SJCRH30 (cell line): ENCODE results near the gene GAREM2. TPM values are rescaled to one million over a fixed set of nuclear protein-coding genes. Genes with fewer than 3 reads are reported as not detected.

Source experiments
- DNase-seq, 2 experiments: peaks; one replicate each; pipeline ENCODE4 v3.0.0-alpha.2; 2015 to 2020
- H3K27ac ChIP-seq: fragments of 250-450 bp; sonication (Bioruptor Pico); 2 replicates; pipeline ENCODE4 v1.5.1; 2020; ENCODE audit warnings: mild to moderate bottlenecking, moderate library complexity
- H3K27me3 ChIP-seq: fragments of 250-450 bp; sonication (Bioruptor Pico); 2 replicates; pipeline ENCODE4 v1.5.1; 2020; ENCODE audit warnings: mild to moderate bottlenecking, moderate library complexity
- H3K36me3 ChIP-seq: fragments of 250-450 bp; sonication (Bioruptor Pico); 2 replicates; pipeline ENCODE4 v1.5.1; 2020; ENCODE audit warnings: mild to moderate bottlenecking, moderate library complexity
- H3K4me1 ChIP-seq: fragments of 250-450 bp; sonication (Bioruptor Pico); 2 replicates; pipeline ENCODE4 v1.5.1; 2020; ENCODE audit warnings: mild to moderate bottlenecking, moderate library complexity
- H3K4me3 ChIP-seq: fragments of 250-450 bp; sonication (Bioruptor Pico); 2 replicates; pipeline ENCODE4 v1.5.1; 2020; ENCODE audit warnings: mild to moderate bottlenecking, moderate library complexity
- H3K9me3 ChIP-seq: fragments of 250-450 bp; sonication (Bioruptor Pico); replicated peaks from 2 replicates; pipeline ENCODE4 v1.5.1; 2020; ENCODE audit warnings: mild to moderate bottlenecking, moderate library complexity
- total RNA-seq: library from RNA; depleted of rRNA; stranded (reverse); fragments of >200 nt; shearing (Covaris generic); gene quantifications from 2 replicates; pipeline ENCODE4 v1.2.3, GENCODE V29; 2014

GAREM2 gene
- total RNA-seq, 1 experiment from 2014 or later = 4.9 TPM

DNA sequence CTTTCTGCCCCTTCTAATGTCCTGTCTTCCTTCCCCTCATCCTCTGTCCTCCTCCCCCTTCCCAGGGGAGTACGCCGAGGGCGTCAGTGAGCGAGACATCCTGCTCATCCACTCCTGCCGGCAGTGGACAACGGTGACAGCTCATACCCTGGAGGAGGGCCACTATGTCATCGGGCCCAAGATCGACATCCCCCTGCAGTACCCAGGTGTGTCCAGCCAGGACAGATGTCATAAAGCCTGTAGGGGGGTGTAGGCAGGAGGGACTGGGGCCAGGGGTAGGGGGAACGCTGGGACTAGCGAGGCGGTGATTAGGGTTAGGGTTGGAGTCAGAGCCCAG is 3.4 kb downstream of the GAREM2 start:
- Histone ChIP-seq H3K27me3 (no peaks in the 10 kb centered on the region), H3K27ac (no peak overlapping the region), H3K4me3 (no peak overlapping the region), H3K36me3 (no peaks in the 10 kb centered on the region), H3K9me3 (no peaks in the 10 kb centered on the region), H3K4me1 (no peaks in the 10 kb centered on the region)
- DNase-seq = no peak

DNA sequence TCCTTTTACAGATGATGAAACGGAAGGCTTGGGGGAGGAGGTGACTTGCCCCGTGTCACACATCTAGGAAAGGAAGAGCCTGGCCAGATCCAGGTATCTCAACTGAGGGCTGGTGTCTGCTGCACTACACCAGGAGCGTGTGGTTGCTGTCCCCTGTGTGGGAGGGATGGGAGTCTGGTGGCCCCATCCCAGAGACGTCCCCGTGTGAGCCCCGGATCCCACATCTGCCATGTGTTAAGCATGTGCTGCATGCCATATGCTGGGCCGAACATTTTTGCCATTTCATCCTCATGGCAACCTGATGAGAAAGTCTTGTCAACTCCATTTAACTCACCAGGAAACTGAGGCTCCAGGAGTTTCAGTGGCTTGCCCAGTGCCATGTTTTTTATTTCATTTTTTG is 4.2 kb downstream of the GAREM2 start:
- H3K27me3 ChIP-seq = no peaks in the 10 kb centered on the region
- H3K27ac ChIP-seq = no peak overlapping the region
- H3K36me3 ChIP-seq = no peaks in the 10 kb centered on the region
- no peaks in the 10 kb centered on the region for H3K9me3 ChIP-seq
- no peaks in the 10 kb centered on the region for H3K4me1 ChIP-seq
- DNase-seq = no peak
- no peak overlapping the region for H3K4me3 ChIP-seq

GRCh38 chr2:26178246-26178645 is 5.4 kb downstream of the GAREM2 start:
- Histone ChIP-seq H3K4me3 (no peak overlapping the region), H3K9me3 (no peaks in the 10 kb centered on the region), H3K4me1 (no peaks in the 10 kb centered on the region), H3K27me3 (no peaks in the 10 kb centered on the region), H3K36me3 (no peaks in the 10 kb centered on the region), H3K27ac (no peak overlapping the region)
- DNase-seq = no peak

GRCh38 chr2:26178746-26179436 is 6.0 kb downstream of the GAREM2 start:
- H3K36me3 ChIP-seq = no peaks in the 10 kb centered on the region
- no peaks in the 10 kb centered on the region for H3K4me1 ChIP-seq
- H3K9me3 ChIP-seq = no peaks in the 10 kb centered on the region
- no peak overlapping the region for H3K27ac ChIP-seq
- H3K4me3 ChIP-seq = no peak overlapping the region
- no peak for DNase-seq
- no peaks in the 10 kb centered on the region for H3K27me3 ChIP-seq

- Histone ChIP-seq H3K27me3 (no peaks in the 10 kb centered on the region), H3K27ac (no peak overlapping the region), H3K4me3 (no peak overlapping the region), H3K36me3 (no peaks in the 10 kb centered on the region), H3K9me3 (no peaks in the 10 kb centered on the region), H3K4me1 (no peaks in the 10 kb centered on the region)
- no peak for DNase-seq
These were observed 6.6 kb downstream of the GAREM2 start for GRCh38 chr2:26179446-26179913.

DNA sequence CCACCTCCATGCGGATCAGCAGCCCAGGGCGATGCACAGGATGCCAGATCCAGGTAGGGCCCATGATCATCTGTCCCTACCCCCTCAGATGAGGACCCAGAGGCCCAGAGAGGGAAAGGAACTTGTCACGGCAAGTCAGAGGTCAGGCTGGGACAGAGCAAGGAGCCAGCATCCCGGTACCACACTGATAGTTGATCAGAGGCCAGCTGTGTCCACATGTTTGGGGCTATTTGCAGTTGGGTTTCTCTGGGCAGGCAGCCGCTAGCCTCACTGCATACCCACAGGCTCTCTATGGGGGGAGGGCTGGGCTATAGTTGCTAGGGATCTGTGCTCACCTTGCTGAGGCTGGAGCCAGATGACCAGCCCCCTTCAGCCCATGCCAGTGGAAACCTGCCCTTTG is 9.6 kb downstream of the GAREM2 start:
- no peaks in the 10 kb centered on the region for H3K36me3 ChIP-seq
- no peak overlapping the region for H3K4me3 ChIP-seq
- DNase-seq = no peak
- H3K9me3 ChIP-seq = no peaks in the 10 kb centered on the region
- no peak overlapping the region for H3K27ac ChIP-seq
- no peaks in the 10 kb centered on the region for H3K4me1 ChIP-seq
- H3K27me3 ChIP-seq = no peaks in the 10 kb centered on the region

DNA sequence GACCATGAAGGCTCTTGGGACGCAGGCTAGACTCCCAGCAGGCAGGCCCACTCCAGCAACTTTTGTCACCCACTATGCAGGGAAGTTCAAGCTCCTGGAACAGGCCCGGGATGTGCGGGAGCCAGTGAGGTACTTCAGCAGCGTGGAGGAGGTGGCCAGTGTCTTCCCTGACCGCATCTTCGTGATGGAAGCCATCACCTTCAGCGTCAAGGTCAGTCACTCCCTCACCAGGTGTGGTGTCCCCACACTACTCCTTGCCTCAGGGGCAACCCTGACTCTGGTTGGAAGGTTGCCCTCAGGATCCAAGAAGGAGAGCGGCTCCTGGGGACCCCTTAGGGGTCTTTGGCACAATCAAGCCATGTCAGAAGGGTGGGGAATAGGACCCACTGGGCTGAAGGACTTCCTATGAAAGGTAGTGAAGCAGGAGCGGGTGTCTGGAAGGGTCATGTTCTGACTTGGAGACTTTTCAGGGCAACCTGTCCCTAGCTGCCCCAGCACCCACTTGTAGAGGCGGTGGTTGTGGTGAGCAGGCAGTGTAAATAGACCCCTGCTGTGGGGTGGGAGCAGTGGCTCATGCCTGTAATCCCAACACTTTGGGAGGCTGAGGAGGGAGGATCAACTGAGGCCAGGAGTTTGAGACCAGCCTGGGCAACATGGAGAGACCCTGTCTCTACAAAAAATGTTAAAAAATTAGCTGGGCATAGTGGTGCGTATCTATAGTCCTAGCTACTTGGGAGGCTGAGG is 10.2 kb downstream of the GAREM2 start:
- Histone ChIP-seq H3K4me3 (no peak overlapping the region), H3K36me3 (no peaks in the 10 kb centered on the region), H3K9me3 (no peaks in the 10 kb centered on the region), H3K4me1 (no peaks in the 10 kb centered on the region), H3K27ac (no peak overlapping the region), H3K27me3 (no peaks in the 10 kb centered on the region)
- DNase-seq = no peak

DNA sequence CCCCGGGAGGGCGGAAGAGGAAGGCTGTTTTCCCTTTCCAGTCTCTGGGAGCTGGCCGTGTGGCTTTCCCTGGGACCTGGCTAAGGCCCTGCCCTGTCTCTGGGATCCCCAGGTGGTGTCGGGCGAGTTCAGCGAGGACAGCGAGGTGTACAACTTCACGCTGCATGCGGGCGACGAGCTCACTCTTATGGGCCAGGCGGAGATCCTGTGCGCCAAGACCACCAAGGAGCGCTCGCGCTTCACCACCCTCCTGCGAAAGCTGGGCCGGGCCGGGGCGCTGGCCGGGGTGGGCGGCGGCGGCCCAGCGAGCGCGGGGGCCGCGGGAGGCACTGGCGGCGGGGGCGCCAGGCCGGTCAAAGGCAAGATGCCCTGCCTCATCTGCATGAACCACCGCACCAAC is 11.2 kb downstream of the GAREM2 start:
- DNase-seq = no peak
- no peaks in the 10 kb centered on the region for H3K27me3 ChIP-seq
- no peaks in the 10 kb centered on the region for H3K36me3 ChIP-seq
- H3K4me1 ChIP-seq = no peaks in the 10 kb centered on the region
- no peaks in the 10 kb centered on the region for H3K9me3 ChIP-seq
- no peak overlapping the region for H3K27ac ChIP-seq
- no peak overlapping the region for H3K4me3 ChIP-seq

GRCh38 chr2:26184555-26185303 is 11.8 kb downstream of the GAREM2 start:
- Histone ChIP-seq H3K27ac (no peak overlapping the region), H3K4me3 (no peak overlapping the region), H3K9me3 (no peaks in the 10 kb centered on the region), H3K4me1 (no peaks in the 10 kb centered on the region), H3K27me3 (no peaks in the 10 kb centered on the region), H3K36me3 (no peaks in the 10 kb centered on the region)
- no peak for DNase-seq

- H3K4me1 ChIP-seq = no peaks in the 10 kb centered on the region
- H3K27ac ChIP-seq = no peak overlapping the region
- DNase-seq = no peak
- peaks cover under 1% of the 10 kb centered on the region; the same call in 1 of the 2 replicates for H3K36me3 ChIP-seq
- H3K27me3 ChIP-seq = no peaks in the 10 kb centered on the region
- no peak overlapping the region for H3K4me3 ChIP-seq
- H3K9me3 ChIP-seq = no peaks in the 10 kb centered on the region
These were observed 12.5 kb downstream of the GAREM2 start for GRCh38 chr2:26185304-26185928.

GRCh38 chr2:26185954-26186770 is 13.3 kb downstream of the GAREM2 start:
- Histone ChIP-seq H3K4me1 (no peaks in the 10 kb centered on the region), H3K36me3 (peaks cover 4% of the 10 kb centered on the region; the same call in 1 of the 2 replicates), H3K9me3 (no peaks in the 10 kb centered on the region), H3K27ac (no peak overlapping the region), H3K4me3 (no peak overlapping the region), H3K27me3 (no peaks in the 10 kb centered on the region)
- DNase-seq = no peak

DNA sequence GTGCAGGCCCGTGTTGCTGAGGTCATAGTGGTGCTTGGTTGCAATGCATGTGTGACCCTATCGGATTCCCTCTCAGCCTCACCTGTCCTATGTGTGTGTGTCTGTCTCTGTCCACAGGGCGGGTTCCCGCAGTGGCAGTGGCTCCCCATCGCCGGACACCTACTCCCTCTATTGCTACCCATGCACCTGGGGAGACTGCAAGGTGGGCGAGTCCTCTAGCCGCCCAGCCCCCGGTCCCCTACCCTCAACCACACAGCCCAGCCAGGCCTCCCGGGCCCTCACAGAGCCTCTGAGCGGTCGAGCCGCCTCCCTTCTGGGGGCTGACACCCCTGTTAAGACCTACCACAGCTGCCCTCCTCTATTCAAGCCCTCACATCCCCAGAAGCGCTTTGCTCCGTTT is 14.2 kb downstream of the GAREM2 start:
- Histone ChIP-seq H3K36me3 (peaks cover 11% of the 10 kb centered on the region; the same call in 1 of the 2 replicates), H3K4me1 (no peaks in the 10 kb centered on the region), H3K4me3 (no peak overlapping the region), H3K27ac (no peak overlapping the region), H3K9me3 (no peaks in the 10 kb centered on the region), H3K27me3 (no peaks in the 10 kb centered on the region)
- DNase-seq = no peak

GRCh38 chr2:26187537-26188104 is 14.7 kb downstream of the GAREM2 start:
- Histone ChIP-seq H3K27ac (no peak overlapping the region), H3K4me1 (no peaks in the 10 kb centered on the region), H3K36me3 (peaks cover 11% of the 10 kb centered on the region; the same call in 1 of the 2 replicates), H3K9me3 (no peaks in the 10 kb centered on the region), H3K27me3 (no peaks in the 10 kb centered on the region), H3K4me3 (no peak overlapping the region)
- no peak for DNase-seq

DNA sequence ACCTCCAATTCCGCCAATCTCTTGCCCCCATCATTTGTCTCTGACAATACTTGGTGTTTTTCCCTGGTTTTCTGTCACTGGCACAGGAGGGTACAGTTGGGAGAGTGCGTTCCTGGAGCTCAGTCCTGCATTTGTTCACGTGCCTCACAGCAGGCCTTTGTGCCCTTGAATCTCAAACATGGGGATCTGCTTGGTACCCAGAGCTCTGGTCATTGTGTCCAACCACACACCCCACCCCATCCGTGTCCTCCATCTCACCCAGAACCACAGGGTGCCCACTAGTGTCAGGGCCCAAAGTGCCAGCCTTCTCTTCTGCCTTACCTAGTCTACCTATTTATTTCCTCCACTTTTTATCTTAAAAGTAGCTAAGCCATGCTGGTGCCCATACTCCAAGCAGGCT is 16.2 kb downstream of the GAREM2 start:
- no peaks in the 10 kb centered on the region for H3K9me3 ChIP-seq
- H3K4me3 ChIP-seq = no peak overlapping the region
- H3K4me1 ChIP-seq = no peaks in the 10 kb centered on the region
- peaks cover 17% of the 10 kb centered on the region for H3K36me3 ChIP-seq
- DNase-seq = no peak
- no peaks in the 10 kb centered on the region for H3K27me3 ChIP-seq
- H3K27ac ChIP-seq = no peak overlapping the region
